Esophagus (tissue), 2 donors: ENCODE results near the gene PCNX2. TPM values are rescaled to one million over a fixed set of nuclear protein-coding genes. Genes with fewer than 3 reads are reported as not detected.

Source experiments
- H3K27ac ChIP-seq, 2 donors: one replicate each; pipeline ENCODE4 v1.5.1; 2013; ENCODE audit warnings: low read depth in 2 of 2, mild to moderate bottlenecking in 2 of 2, inconsistent platforms in 1 of 2, low read length in 1 of 2, moderate library complexity in 1 of 2
- H3K27me3 ChIP-seq, 2 donors: one replicate each; pipeline ENCODE4 v1.6.1; 2013; ENCODE audit warnings: low read length in 2 of 2, control low read depth in 1 of 2, mild to moderate bottlenecking in 1 of 2; ENCODE audit not compliant: insufficient read depth in 2 of 2, control insufficient read depth in 1 of 2
- H3K36me3 ChIP-seq, 2 donors: one replicate each; pipeline ENCODE4 v1.6.1; 2013; ENCODE audit warnings: low read length in 1 of 2; ENCODE audit not compliant: control insufficient read depth in 2 of 2, insufficient read depth in 2 of 2
- H3K4me1 ChIP-seq, 2 donors: one replicate each; pipeline ENCODE4 v1.6.1; 2013; ENCODE audit warnings: low read length in 1 of 2; ENCODE audit not compliant: control insufficient read depth in 2 of 2, insufficient read depth in 2 of 2
- H3K4me3 ChIP-seq, 2 donors: one replicate each; pipeline ENCODE4 v1.5.1; 2013; ENCODE audit warnings: low read length in 2 of 2, mild to moderate bottlenecking in 2 of 2, low read depth in 1 of 2, moderate library complexity in 1 of 2
- H3K9me3 ChIP-seq, 2 donors: one replicate each; pipeline ENCODE4 v1.6.1; 2013; ENCODE audit warnings: mild to moderate bottlenecking in 2 of 2, low read depth in 1 of 2, low read length in 1 of 2, moderate library complexity in 1 of 2; ENCODE audit not compliant: control insufficient read depth in 2 of 2, insufficient read depth in 1 of 2
- WGBS, 2 donors: extraction: QIAGEN DNeasy Blood & Tissue Kit; methylation state at CpG; one replicate each; pipeline ENCODE4 v1.1.7; 2013; 5-methylcytosine and 5-hydroxymethylcytosine counted together
- polyA plus RNA-seq, 2 donors: library from polyadenylated mRNA; stranded (reverse); fragments of 200-250 nt; gene quantifications; one replicate each; pipeline ENCODE4 v1.2.3, GENCODE V29; 2013
- donor health status: healthy with polysubstance abuse.
- donor health status: Bipolar disorder and iron deficiency.

PCNX2 gene
- polyA plus RNA-seq, 2 donors: 3.2 to 4.3 TPM

DNA sequence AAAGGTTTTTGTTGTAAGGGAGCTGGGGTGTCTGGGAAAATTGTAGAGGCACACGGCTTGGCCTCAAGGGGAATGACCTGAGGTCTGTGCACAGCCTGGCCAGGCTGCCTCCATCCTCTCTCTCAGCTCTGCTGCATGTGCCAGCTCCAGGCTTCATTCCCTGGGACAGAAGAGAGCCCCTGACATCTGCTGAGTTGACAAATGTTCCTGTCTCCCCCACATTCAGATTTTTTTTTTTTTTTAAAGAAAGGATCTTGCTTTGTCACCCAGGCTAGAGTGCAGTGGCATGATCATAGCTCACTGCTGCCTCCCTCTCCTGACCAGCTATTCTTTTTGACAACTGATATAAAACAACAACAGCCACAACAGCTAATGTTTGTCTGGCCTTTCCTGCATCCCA, 84.4 kb downstream of the PCNX2 start:
- Histone ChIP-seq H3K4me1 (no peaks in the 10 kb centered on the region), H3K9me3 (no peaks in the 10 kb centered on the region), H3K4me3 (no peak overlapping the region), H3K36me3 (no peaks in the 10 kb centered on the region), H3K27ac (no peak overlapping the region), H3K27me3 (no peaks in the 10 kb centered on the region)
- whole genome bisulfite sequencing, 2 donors: 85 to 88% methylated on average over 1 of the region's 1 CpG

DNA sequence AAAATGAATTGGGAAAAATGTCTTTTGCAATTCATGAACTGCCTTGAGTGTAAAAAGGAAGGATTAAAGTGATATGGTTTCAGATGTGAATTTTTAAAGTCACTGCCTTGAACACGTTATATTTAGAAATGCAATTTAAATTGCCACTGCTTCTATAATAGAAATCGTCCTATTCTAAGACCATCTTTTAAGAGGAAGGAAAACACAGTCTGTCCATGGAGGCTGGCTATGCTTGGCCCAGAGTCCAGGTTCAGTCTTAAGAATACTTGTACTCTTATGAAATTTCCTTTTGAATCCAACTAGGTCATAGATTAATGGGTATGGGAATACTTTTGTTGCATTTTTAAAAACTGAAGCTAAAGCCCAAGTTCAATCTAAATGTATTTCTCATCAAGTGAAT, 86.0 kb downstream of the PCNX2 start:
- Histone ChIP-seq H3K27me3 (no peaks in the 10 kb centered on the region), H3K9me3 (no peaks in the 10 kb centered on the region), H3K27ac (no peak overlapping the region), H3K36me3 (peaks cover 0 to 2% of the 10 kb centered on the region in 2 donors), H3K4me3 (no peak overlapping the region), H3K4me1 (no peaks in the 10 kb centered on the region)
- WGBS, 2 donors: 80 to 83% methylated on average over 2 of the region's 2 CpGs

DNA sequence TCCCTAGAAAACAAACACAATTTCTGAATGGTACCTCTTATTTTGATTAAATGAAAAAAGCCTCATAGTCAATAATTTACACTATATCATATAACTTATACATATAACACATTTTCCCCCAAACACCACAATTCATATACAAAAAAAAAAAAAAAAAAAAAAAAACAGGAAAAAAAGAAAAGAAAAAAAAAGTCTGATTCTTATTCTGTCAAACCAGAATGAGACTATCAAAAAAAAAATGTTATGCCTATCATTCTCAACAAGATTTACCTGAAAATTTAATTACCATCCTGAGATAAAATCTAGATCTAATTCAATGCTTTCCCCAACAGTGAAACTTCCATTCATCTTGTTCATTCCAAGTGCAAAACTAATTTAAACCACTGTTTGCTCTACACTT, 86.8 kb downstream of the PCNX2 start:
- peaks cover 0 to 2% of the 10 kb centered on the region in 2 donors for H3K36me3 ChIP-seq
- no peak overlapping the region for H3K4me3 ChIP-seq
- no peak overlapping the region for H3K27ac ChIP-seq
- no peaks in the 10 kb centered on the region for H3K27me3 ChIP-seq
- H3K4me1 ChIP-seq: no peaks in the 10 kb centered on the region
- no peaks in the 10 kb centered on the region for H3K9me3 ChIP-seq

DNA sequence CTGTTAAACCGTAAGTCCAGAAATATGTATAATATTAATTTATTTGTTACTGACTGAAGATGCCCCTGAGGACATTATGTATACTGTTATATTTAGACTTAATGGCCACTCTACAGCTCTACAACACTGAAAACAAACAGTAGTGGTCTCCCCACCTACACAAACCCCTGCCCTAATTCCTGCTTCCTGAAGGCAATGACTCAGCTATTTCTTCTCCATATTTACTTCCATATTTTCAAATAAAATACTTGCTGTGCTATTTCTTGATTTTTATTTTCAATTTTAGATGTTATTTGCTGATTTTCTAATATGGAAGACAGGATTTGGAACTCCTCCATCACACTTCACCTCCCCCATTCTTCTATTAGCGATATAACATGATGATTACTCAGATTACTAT, 97.6 kb downstream of the PCNX2 start:
- WGBS, 2 donors: 99% methylated on average over 2 of the region's 2 CpGs

DNA sequence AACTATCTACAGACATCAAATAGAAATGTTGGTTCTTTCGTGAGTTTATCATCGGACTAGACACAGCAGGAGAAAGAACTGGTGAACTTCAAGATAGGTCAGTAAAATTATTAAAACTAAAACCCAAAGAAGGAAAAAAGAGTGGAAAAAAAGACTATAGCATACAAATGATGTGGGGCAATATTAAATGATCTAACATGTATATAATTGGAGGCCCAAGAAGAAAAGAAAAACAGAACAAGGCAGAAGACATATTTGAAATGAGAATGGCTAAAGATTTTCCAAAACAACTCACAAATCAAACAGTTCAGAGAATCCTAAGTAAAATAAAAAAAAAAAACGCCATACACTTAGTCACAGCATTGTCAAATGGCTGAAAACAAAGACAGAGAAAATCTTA, 101.8 kb downstream of the PCNX2 start:
- H3K27me3 ChIP-seq: no peaks in the 10 kb centered on the region
- H3K4me1 ChIP-seq: no peaks in the 10 kb centered on the region
- H3K4me3 ChIP-seq: no peak overlapping the region
- H3K27ac ChIP-seq: no peak overlapping the region
- H3K36me3 ChIP-seq: peaks cover 0 to 3% of the 10 kb centered on the region in 2 donors
- H3K9me3 ChIP-seq: no peaks in the 10 kb centered on the region
- 93 to 98% methylated on average over 3 of the region's 3 CpGs for WGBS, 2 donors

More for the DNA sequence above, 97.6 kb downstream of the PCNX2 start:
- Histone ChIP-seq H3K36me3 (no peaks in the 10 kb centered on the region), H3K9me3 (no peaks in the 10 kb centered on the region), H3K27me3 (no peaks in the 10 kb centered on the region), H3K4me3 (no peak overlapping the region), H3K4me1 (no peaks in the 10 kb centered on the region), H3K27ac (no peak overlapping the region)

DNA sequence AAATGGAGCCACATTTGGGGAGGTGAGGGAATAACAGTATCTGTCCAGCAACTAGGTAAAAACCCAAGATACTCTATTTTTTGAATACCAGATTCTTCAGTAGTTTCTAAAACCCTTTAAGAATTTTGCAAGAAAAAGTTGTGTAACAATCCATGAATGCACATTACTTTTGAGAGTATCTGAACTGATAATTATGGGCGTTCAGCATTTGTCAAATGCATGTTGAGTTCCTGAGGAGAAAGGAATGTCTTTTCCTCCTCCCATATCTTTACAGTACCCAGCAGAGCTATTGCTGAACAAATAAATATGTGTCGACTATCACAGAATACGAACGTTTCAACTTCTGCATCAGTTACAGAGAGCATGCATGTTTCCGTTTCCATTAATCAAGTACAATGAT, 104.5 kb downstream of the PCNX2 start:
- H3K36me3 ChIP-seq: peaks cover 0 to 3% of the 10 kb centered on the region in 2 donors
- H3K27me3 ChIP-seq: no peaks in the 10 kb centered on the region
- H3K9me3 ChIP-seq: no peaks in the 10 kb centered on the region
- no peak overlapping the region for H3K4me3 ChIP-seq
- WGBS, 2 donors: 81% methylated on average over 5 of the region's 5 CpGs
- H3K4me1 ChIP-seq: no peaks in the 10 kb centered on the region
- H3K27ac ChIP-seq: no peak overlapping the region

DNA sequence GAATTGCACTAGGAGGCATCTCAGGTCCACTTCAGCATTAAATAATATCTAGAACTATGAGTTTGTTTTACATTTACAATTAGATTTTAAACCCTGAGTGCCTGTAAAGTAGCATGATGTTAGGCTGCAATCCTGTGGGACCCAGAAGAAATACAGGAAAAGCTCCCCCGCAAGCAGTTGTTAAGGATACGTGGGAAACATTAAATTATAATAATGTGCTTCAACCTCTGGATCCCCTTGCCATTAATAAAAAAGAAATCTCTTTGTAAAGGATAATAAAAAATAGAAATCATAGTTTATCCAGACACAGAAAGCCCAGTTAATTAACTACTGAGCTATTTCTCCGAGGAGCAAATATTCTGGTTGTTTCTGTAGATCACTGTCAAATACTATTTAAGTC, 106.0 kb downstream of the PCNX2 start:
- no peak overlapping the region for H3K4me3 ChIP-seq
- WGBS, 2 donors: 93 to 94% methylated on average over 3 of the region's 3 CpGs
- H3K36me3 ChIP-seq: peaks cover 0 to 3% of the 10 kb centered on the region in 2 donors
- H3K27me3 ChIP-seq: no peaks in the 10 kb centered on the region
- H3K4me1 ChIP-seq: no peaks in the 10 kb centered on the region
- H3K27ac ChIP-seq: no peak overlapping the region
- H3K9me3 ChIP-seq: no peaks in the 10 kb centered on the region

DNA sequence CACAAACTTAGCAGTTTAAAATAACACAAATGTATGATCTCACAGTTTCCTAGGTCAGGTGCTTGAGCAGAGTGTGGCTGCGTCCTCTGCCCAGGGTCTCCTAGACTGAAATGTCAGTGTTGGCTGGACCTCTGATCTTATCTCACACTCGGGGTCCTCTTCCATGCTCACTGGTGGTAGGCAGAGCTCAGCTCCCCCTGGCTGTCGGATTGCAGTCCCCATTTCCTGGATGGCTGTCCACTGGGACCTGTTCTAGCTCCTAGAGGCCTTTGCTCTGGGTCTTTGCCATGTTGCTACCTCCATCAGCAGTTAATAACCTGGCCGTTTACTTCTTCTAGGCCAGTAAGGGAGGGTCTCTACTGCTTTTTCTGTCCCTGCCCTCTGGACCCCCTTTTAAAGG, 107.5 kb downstream of the PCNX2 start:
- peaks cover 0 to 3% of the 10 kb centered on the region in 2 donors for H3K36me3 ChIP-seq
- H3K27me3 ChIP-seq: no peaks in the 10 kb centered on the region
- no peaks in the 10 kb centered on the region for H3K9me3 ChIP-seq
- H3K4me1 ChIP-seq: no peaks in the 10 kb centered on the region
- no peak overlapping the region for H3K4me3 ChIP-seq
- no peak overlapping the region for H3K27ac ChIP-seq
- WGBS, 2 donors: 88 to 93% methylated on average over 4 of the region's 4 CpGs

DNA sequence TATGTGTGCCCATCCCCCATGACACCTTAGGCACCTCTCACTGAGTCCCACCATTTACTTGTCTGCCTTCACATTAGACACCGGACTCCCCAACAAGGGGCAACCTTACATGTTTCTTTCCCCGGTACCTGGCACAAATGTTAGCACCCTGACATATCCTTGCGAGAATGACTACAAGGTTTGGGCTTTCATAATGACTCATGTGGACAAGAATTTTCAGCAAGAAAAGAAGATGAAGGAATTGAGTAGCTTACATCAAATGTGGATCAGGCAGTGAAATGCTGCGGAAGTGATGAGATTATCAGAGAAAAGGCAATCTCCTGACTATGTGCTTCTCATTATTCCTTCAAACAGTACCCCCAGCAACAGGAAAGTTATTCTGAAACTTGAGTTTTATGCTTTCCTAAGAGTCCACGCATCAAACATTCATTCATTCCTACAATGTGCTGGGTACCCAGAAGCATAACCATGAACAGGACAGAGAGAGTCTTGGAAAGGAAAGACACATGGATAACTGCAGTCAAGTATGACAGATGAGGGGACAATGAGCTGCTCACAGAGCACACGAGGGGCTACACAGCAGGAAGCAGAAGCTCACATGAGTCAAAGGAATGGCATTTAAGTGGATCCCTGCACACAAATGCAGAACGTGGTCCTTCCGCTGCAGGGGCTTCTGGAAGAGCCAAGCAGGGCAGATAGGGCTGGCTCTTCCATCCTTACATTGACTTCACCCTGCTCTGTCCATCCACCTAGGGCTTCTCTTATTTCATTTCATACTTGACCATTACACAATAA, 112.1 kb downstream of the PCNX2 start:
- no peaks in the 10 kb centered on the region for H3K4me1 ChIP-seq
- peaks cover 0 to 3% of the 10 kb centered on the region in 2 donors for H3K9me3 ChIP-seq
- H3K27me3 ChIP-seq: no peaks in the 10 kb centered on the region
- H3K36me3 ChIP-seq: no peaks in the 10 kb centered on the region
- no peak overlapping the region for H3K27ac ChIP-seq
- WGBS, 2 donors: 88 to 90% methylated on average over 8 of the region's 8 CpGs
- no peak overlapping the region for H3K4me3 ChIP-seq

DNA sequence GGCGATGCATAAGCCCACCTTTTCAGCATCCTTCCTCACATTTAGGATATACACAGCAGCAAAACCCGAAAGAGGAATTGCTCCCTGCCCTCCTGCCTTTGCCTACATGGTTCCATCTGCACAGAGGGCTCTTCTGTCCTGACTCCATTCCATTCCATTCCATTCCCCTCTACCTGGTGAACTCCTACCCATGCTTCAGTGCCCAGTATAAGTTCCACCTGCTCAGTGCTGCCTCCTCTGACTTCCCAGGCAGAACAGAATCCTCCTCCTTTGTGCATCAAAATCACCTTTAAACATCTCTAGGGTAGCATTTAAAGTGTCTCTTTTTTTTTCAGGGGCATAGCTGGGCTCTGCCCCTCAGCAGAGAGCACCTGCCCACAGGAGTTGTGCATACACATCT, 112.9 kb downstream of the PCNX2 start:
- Histone ChIP-seq H3K4me1 (no peaks in the 10 kb centered on the region), H3K27ac (no peak overlapping the region), H3K36me3 (peaks cover 0 to 2% of the 10 kb centered on the region in 2 donors), H3K27me3 (no peaks in the 10 kb centered on the region), H3K4me3 (no peak overlapping the region), H3K9me3 (peaks cover 0 to 4% of the 10 kb centered on the region in 2 donors)
- WGBS, 2 donors: 96 to 98% methylated on average over 2 of the region's 2 CpGs
